Activated naive CD4-positive, alpha-beta T cell (primary cell): ENCODE results near the gene WWTR1.

ENCODE experiments used
- DNase-seq, 4 experiments: peaks; one replicate each; lab custom pipeline; 2025; lab: John Stamatoyannopoulos, UW

Gene WWTR1

DNA sequence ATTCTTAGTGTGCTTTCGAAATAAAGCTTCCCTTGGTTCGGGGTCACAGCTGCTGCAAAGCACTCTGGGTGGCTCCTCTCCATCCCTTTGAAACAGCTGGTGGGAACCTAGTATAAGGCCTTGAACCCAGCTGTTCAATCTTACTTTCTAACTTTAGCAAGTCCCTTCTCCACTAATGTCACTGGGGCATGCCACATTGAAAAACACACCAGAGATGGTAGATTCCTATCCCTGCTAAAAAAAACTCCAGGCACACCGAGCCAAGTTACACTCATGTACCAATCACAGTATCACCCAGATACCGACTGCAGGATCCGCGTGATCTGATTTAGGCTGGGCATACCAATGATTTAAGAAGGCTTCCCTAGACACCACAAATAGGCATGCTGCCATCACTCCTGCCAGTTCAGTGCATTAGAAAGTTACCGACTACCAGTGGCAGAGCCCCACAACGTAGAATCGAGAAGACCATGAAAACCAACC, 65.0 kb downstream of the WWTR1 start:
- no peak for DNase-seq

DNA sequence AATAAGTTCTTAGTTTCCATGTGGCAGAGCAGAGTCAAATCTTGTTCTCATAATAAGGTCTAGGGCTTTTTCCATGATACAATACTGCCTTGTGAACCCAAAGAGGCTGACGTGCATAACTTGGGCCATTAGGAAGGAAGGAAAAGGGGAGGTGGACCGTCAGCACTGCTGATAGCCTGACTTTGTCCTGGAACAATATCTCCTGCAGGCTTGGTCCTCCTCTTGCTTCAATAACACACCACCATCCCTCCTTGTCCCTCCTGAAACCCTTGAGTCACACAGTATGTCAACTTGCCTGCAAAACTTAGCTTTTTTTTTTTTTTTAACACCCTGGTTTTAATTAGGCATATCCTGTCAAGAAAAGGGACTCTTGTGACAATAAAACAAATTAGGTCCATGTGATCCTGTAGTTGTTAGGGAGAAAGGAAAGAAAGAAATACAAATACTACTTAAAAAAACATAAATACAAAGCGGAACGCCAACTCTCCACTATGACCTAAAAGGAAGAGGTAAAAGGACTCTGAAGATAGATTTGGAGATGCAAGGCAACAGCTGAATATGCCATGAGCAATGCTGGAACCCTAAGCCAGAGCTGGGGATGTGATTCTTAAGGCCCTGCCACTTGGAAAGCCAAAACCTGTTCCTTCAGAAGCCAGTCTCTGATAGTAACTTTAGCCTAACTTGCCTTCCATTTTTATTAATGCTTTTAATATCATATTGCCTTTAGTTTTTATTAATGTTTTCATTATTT, 67.0 kb downstream of the WWTR1 start:
- no peak for DNase-seq

DNA sequence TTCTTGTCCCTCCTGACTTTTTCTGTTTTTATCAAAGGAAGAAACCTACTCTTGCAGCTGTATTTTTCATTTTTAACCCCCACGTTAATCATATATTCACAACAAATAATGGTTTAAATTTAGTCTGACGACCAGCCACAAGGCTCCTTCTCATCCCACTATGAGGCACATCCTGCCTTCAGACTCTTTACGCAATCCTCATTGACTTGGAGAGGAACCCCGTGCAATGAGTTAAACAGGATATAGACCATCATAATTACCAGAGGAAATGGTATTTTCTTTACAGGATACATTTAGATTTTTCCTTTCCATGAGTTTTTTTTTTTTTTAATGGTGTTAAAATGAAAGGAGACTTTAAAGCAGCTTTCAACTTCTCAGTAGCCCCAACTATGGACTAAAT, 68.5 kb downstream of the WWTR1 start:
- no peak for DNase-seq

DNA sequence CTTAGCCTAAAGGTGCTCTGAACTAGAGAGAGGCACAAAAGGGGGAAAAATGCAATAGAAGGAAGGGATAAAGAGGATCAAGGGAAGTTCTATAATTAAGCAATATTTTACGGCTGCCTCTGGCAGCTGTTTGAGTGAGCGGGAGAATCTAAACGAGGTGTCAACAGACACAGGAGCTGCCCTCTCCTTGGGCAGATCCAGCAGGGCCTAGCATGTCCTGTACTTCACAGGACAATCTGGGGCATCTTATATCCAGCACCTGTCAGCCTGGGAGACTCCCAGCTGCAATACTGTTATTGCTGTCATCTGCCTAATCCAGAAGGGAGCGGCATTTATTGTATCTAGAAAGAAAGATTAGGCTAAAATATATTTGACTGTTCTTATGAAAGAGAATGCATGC, 68.9 kb downstream of the WWTR1 start:
- no peak for DNase-seq

DNA sequence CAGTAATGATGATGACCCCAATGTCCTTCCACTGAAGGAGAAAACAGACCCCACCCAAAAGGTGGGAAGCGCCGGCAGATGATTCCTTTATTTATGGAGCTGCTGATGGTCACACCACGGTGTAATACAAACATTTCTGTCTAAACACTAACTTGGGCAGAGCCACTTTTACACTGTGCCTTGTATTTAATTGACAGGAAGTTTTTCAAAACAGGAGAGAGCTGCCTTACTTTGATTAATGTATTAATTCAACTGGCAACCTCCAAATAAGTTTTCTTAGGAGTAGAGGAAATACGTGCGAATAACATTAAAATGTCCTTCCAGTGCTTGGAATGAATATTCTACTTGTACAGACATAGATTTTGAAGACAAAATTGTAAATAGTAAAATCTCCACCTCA, 70.4 kb downstream of the WWTR1 start:
- DNase-seq: no peak

DNA sequence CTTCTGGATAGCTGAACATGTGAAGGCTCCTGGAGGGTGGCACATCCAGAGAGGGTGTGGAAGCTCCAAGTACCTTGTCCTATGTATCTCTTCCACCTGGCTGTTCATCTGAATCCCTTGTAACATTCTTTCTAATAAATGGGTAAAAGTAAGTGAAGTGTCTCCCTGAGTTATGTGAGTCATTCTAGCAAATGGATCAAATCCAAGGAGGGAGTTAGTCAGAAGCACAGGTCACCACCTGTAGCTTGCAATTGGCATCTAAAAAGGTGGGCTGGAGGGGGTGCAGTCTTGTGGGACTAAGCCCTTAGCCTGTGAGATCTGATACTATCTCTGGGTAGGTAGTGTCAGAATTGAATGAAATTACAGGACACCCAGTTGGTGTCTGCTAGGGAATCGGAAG, 71.0 kb downstream of the WWTR1 start:
- DNase-seq: no peak

DNA sequence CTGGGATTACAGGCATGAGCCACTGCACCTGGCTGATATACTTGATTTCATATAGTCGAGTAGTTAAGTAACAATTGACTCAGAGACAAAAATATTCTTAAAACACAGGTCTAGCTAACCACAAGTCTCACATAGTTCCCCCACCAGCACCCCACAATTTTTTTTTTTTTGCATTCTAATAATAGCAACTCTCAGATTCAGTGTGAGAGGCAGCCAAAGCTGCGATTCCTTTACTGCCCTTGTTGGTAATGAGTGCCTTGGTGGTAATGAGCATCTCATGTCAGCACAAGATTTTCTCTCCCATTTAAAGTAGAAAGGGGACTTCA, 72.5 kb downstream of the WWTR1 start:
- DNase-seq: no peak

DNA sequence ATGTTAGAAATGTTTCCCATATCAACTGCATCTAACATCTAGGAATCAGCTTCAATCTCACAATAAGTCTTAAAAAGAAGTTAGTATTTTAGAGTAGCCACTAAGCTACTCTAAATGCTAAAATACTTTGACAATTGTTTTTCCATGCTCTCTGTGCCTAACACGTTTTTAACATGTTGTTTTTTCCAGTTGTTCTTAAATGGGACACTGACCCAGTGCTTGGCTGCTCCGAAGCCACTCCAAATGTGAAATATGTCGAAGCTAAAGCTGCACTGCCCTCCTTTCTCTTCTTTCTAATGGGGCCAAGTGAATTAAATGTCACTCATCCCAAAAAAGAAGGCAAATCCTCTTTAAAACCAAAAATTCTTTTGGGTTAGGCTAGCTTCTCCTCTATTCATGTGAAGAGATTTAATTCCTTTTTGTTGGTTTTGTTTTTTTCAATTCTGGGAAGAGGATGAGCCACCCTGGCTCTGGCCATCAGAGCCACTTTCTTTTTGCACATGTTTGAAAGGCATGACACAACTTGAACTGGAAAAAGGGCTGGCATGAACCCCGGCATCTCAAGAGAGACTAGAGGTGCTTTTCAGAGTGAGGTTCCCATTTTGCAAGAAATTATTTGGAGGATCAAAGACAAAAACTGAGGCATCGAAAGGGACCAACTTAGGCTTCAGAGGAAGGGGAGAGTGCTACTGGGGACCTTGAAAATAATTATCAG, 73.7 kb downstream of the WWTR1 start:
- DNase-seq: no peak

DNA sequence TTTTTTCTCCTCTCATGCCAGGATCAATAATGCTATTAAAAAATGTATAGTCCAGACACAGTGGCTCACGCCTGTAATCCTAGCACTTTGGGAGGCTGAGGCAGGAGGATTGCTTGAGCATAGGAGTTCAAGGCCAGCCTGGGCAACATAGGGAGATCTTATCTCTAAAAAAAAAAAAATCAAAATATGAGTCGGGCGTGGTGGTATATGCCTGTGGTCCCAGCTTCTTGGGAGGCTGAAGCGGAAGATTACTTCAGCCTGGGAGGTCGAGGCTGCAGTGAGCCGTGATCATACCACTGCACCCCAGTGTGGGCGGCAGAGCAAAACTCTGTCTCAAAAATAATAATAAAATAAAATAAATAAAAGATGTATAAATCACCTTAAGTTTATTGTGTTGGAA, 75.4 kb downstream of the WWTR1 start:
- DNase-seq: no peak

DNA sequence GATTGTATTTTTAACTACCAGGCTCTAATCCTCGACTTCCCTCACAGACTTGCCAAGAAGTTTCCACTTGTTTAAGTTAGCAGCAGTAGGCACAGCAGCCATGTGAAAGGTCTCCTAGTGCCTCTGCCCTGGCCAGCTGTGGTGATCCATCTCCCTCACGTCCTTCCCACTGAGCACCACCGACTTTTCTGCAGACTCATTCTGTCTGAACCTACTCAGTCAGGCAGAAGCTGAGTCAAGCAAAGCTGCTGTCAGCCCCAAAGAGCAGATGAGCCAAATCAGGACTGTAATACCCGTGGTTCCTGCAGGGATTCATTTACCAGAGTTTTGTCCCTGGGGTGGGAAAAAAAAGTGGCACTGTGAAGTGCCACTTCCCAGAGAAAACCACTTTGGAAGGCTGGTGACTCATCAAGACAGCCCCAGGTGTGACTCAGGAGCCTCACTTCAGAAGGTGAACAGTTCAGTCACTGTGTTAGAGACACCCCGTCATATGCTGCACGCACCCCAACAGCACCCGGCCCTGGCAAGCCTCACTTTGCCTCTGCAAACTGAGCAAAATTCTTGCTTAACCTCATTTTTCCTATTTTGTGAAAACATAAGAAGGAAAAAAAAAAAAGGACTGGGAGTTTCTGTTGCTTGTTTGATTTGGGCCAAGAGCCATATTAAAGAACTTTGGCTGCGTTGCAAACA, 76.0 kb downstream of the WWTR1 start:
- no peak for DNase-seq

DNA sequence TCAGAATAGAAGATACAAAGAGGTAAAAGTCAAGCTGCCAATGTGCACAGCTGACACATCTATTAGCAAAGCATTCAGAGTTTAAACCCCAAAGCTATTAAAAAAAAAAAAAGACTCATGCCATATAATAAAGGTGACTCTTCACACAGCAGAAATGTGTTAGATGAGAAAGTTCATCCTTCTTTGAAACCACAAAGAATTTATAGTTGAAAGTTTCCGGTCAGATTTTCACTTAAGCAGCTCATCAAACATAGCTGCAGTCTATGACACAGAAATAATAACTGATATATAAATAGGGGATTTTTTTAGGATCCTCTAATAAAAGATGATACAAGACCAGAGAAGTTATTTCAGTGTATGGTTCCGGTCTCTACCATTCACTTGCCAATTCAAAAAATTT, 76.6 kb downstream of the WWTR1 start:
- DNase-seq: no peak

DNA sequence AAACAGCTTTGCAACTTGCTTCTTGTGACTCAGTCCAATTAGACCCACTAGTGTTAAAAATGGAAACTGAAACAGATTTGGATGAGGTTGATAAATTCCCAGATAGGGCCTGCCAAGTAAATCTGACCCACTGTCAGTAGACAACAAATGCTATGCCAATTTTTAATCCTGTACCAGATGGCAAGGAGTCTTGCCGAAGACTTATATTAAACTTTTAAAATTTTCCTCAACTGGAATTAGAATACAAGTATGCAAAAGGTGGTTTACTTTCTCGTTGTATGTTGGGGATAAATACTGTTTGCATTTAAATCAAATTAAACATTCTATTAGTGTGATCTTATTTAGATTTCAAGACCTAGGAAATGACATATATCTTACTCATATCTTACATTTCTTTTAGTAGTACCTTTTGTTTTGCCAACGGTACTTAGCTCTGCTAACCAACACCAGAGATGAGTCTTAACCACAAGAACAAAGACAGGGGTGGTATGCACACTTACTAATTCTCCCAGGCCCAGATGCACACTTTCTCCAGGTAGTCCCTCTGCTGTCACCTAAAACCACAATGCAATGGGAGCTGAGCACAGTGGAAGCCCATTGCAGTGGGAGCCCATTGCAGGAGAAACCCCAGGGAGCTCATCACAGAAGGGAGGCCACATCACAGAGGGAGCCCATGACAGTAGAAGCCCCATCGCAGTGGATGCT, 77.8 kb downstream of the WWTR1 start:
- DNase-seq: no peak

DNA sequence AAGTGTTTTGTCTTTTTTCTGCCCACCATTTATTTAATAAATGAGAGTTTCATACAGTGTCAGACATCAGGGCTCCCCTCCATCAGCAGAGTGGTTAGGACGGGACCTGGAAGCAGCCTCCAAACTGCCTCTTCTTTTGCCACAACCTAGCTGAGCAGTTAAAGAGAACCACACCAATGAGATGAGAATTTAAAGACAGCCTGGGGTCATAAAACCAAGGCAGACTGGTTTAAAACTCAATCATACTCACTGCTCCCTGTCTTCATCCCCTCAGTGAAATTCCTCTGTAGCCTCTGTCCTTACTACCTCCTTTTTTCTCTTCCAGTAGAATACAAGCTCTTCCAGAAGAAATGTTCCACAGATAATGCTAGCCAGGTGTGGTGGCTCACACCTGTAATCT, 78.7 kb downstream of the WWTR1 start:
- DNase-seq: no peak

DNA sequence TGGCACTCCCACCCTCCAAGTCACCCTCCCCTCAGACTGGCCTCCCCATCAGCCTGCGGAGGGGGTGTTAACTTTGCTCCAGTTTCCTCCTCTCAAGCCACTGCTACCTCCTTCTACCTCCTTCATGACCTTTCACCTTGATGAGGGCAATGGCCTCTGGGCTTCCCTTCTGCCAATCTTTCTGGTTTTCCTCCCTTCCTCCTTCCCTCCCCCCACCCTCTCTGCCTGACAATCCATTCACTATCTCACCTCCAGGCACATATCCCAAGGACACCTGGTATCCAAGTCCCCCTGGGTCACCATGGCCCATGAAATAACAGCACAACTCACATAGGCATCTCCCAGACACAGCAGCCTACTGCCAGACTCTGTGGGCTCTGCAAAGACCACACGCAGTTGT, 80.0 kb downstream of the WWTR1 start:
- no peak for DNase-seq

DNA sequence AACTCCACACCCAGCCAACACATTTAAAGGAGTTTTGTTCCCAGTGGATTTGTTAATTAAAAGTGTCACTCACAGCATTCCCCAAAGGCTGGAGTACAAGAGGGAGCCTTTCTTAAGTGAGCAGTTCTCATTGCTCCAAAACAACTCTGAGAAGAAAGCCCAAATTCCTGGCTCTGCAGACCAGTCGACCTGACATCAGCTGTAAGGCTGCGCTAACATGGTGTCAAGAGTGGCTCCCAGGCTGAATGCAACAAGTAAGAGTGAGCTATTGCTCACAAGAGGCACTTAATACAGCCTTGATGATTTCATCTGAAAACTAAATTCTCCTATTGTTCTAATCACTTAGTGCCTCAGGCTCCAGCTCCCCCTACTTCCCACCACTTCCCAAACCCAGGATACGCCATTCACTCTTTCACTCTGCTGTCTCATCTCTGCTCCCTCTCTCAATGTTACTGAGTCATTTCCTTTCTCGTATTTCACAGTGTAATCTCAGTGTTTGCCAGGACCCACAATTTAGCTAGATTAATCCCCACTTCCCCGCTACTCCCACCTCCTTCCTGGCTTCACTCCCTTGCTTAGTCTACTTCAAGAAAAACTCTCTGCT, 81.8 kb downstream of the WWTR1 start:
- no peak for DNase-seq

DNA sequence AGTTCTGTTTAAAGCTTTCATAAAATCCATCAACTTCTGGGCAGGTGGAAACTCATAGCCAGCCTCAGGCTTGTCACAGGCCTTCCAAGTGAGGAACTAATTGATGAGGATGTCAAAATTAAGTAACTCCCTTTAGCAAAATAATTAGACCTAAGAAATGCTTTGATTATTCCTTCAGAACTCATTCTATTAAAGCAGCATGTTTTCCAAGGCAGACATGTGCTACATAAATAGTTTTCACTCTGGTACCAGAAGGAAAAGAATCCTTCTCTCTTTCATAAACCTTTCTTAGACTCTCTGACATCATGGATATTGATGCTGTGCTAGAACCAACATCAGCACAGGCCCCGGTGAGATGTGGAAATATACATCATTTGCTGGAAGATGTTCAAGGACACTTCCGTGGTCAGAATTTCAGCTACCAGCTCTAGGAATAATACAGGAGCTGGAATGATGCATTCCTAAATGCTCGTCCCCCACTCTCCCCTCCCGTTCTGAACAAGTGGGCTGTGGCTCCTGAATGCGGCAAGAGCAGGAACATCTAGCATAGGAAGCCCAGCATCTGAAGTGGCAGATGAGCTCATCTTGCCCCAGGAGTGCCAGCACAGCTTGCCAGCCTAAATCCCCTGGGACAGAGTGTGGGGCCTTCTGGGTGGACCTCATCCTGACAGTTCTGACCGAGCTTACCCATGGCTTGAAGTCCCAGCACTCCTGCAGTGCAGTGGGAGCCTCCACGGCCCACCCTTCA, 82.4 kb downstream of the WWTR1 start:
- no peak for DNase-seq

DNA sequence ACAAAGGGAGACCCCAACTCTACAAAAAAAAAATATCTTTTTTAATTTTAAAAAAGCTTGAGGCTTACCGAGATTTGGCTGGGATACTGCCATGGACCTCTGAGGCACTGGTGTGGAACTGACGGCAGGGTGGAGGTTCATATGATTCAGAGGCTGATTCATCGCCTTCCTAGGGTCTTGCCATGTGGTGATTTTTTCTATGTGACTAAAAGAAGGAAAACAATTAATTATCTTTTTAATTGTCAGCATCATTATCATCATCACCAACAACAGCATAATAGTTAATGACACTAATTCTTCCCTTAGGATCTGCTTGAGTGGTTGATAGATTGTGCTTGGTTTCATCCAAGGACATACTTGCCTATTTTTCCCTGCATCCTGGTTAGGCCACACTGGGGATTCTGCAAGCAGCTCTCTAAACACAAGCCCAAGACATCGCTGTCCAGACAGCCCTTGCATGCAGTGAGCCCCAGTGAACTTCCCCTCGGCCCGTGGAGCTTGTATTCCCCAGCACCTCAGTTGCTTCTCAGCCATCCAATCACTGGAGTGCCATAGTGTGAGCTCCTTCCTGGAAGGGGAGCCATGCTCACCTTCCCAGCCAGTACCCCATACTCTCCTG, 84.9 kb downstream of the WWTR1 start:
- no peak for DNase-seq

DNA sequence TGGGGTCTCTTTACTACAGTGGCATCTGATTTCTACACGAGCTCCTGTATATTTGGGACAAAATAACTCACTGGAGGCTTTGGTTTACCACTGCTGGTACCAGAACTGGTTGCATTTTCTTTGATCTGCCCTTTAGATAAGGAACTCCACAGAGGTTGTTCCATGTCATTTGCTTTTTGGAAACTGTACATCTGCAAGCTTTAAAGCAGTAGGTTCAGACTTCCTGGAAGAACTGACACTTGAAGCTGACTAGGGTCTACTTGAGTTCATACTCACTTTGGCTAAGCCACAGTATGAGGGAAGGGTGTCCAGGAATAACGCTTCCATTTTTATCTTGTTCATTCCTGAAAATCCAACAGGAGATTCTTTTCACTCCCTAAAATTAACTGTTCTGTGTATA, 86.4 kb downstream of the WWTR1 start:
- DNase-seq: no peak

DNA sequence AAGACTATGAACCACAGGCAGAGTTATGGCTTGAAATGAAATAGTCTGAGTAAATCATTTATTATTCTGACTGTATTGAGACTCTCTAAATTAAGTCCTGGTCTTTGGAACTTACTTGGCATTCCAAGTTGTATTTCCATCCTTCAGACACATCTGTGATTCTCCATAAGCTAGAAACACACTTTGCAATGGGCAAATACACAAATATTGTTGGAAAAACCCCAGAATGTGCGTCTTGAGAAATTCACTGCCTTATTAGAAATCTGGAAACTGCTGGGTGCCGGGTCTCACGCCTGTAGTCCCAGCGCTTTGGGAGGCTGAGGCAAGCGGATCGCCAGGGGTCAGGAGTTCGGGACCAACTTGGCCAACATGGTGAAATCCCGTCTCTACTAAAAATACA, 87.8 kb downstream of the WWTR1 start:
- DNase-seq: no peak

DNA sequence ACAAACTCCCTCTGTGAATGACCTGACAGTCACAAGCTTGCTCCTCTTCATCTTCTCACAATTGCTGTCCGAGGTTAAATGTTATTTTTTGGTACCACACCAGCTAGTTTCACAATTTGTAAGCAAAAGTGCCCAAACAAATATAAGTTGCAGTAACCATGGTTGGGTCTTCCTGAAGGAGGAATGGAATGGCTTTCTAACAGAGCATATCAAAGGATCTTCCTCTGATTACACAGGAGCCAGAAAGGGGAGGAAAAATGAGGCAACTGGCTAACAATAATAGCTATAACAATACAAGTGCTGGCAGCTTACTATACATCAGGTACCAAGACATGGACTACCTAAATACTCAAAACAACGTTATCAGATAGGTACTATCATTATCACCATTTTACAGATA, 90.4 kb downstream of the WWTR1 start:
- no peak for DNase-seq
